ENCODE measurements around the gene SRGAP1. TPM values are rescaled to one million over a fixed set of nuclear protein-coding genes. Genes with fewer than 3 reads are reported as not detected.
"Not testable (repeated sequence)": the region's sequence is repeated elsewhere in the genome, so short reads cannot be mapped to it uniquely, and the experiment has no call there.

Gene SRGAP1
- total RNA-seq, 6 donors from 2014 or later = 4.7 to 36.7 (median 14.0) TPM

GRCh38 chr12:64016521-64016920, 172.0 kb downstream of the SRGAP1 start:
- no peaks in the 10 kb centered on the region for H3K36me3 ChIP-seq
- TF ChIP-seq EP300 (IDR thresholded peaks at IDR 0.05) = no peak
- WGBS, 2 donors = 71 to 77% methylated on average over 5 of the region's 5 CpGs
- no peak overlapping the region for H3K27ac ChIP-seq
- H3K4me1 ChIP-seq = no peaks in the 10 kb centered on the region
- no peak overlapping the region for H3K4me3 ChIP-seq
- no peak for DNase-seq
- ATAC-seq (ENCODE audit: low FRiP score in 2 of 2) = no peak
- no peaks in the 10 kb centered on the region for H3K27me3 ChIP-seq
- no peaks in the 10 kb centered on the region for H3K9me3 ChIP-seq

DNA sequence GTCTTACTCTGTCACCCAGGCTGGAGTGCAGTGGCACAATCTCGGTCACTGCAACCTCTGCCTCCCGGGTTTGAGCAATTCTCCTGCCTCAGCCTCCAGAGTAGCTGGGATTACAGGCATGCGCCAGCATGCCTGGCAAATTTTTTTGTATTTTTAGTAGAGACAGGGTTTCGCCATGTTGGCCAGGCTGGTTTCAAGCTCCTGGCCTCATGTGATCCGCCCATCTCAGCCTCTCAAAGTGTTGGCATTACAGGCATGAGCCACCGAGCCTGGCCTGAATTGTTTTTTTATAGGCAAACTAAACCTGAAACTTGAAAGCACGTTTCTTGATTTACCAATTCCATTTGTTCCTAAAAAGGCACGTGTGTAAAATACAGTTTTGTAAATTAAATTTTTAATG, 173.6 kb downstream of the SRGAP1 start:
- H3K4me1 ChIP-seq; H3K27me3 ChIP-seq; DNase-seq; ATAC-seq (ENCODE audit: low FRiP score in 2 of 2); H3K27ac ChIP-seq; H3K9me3 ChIP-seq; H3K36me3 ChIP-seq; H3K4me3 ChIP-seq: not testable (repeated sequence)
- 78 to 90% methylated on average over 8 of the region's 8 CpGs for WGBS, 2 donors

- H3K9me3 ChIP-seq = no peaks in the 10 kb centered on the region
- no peaks in the 10 kb centered on the region for H3K4me1 ChIP-seq
- no peak for TF ChIP-seq POLR2A (IDR thresholded peaks at IDR 0.05)
- no peak for TF ChIP-seq CTCF (IDR thresholded peaks at IDR 0.05)
- no peaks in the 10 kb centered on the region for H3K27me3 ChIP-seq
- ATAC-seq (ENCODE audit: low FRiP score in 2 of 2) (no peak), DNase-seq (no peak)
- H3K27ac ChIP-seq = no peak overlapping the region
- H3K4me3 ChIP-seq = no peak overlapping the region
- H3K36me3 ChIP-seq = no peaks in the 10 kb centered on the region
Observed at GRCh38 chr12:64018524-64018923, 174.0 kb downstream of the SRGAP1 start.

DNA sequence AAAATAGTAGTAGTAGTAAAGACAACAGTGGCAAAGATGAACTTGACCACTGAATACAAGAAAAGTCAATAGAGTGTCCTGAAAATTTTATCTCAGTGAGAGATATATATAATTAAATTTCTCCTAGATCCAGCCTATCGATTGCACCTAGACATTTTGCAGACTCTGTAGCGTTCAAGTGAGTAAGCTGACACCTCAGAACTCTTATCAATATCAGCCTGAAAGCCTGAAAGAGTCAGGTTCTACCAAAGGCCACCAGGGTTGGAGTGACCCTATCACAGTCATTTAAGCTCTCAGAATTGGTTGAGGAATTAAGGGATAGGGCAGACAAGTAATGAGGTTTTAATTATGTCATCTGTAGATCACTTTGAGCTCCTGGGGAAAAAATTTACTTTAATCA, 174.6 kb downstream of the SRGAP1 start:
- ATAC-seq (ENCODE audit: low FRiP score in 2 of 2) (no peak), DNase-seq (no peak)
- Histone ChIP-seq H3K4me3 (no peak overlapping the region), H3K4me1 (no peaks in the 10 kb centered on the region), H3K36me3 (no peaks in the 10 kb centered on the region), H3K27me3 (no peaks in the 10 kb centered on the region), H3K27ac (no peak overlapping the region), H3K9me3 (no peaks in the 10 kb centered on the region)
- 91 to 98% methylated on average over 2 of the region's 2 CpGs for WGBS, 2 donors
- TF ChIP-seq EP300 (IDR thresholded peaks at IDR 0.05) (no peak), POLR2AphosphoS5 (IDR thresholded peaks at IDR 0.05) (no peak), CTCF (IDR thresholded peaks at IDR 0.05) (no peak), POLR2A (IDR thresholded peaks at IDR 0.05) (no peak)

DNA sequence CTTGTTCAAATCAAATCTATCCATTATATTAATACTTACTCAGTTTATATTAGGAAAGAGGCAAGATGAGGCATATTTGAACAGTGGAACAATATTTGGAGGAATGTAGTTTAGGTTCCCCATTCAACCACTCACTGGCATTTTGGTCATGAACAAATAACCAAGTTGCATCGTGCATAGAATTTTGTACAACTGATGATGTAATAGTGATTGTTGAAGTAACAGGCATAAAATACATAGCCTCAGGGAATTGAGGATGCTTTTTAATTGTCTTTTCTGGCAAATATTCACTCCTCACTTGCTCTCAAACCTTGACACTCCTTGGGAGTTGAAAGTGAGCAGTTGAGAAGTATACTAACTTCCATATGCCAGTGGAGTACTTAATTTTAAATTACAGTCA, 175.2 kb downstream of the SRGAP1 start:
- 77 to 92% methylated on average over 1 of the region's 1 CpG for WGBS, 2 donors

More for the DNA sequence above, 175.2 kb downstream of the SRGAP1 start:
- Histone ChIP-seq H3K4me3 (no peak overlapping the region), H3K36me3 (no peaks in the 10 kb centered on the region), H3K4me1 (no peaks in the 10 kb centered on the region), H3K27me3 (no peaks in the 10 kb centered on the region), H3K27ac (no peak overlapping the region), H3K9me3 (no peaks in the 10 kb centered on the region)
- ATAC-seq (ENCODE audit: low FRiP score in 2 of 2) (no peak), DNase-seq (no peak)
- TF ChIP-seq CTCF (IDR thresholded peaks at IDR 0.05) = no peak
- no peak for TF ChIP-seq EP300 (IDR thresholded peaks at IDR 0.05)
- TF ChIP-seq POLR2A (IDR thresholded peaks at IDR 0.05) = no peak
- TF ChIP-seq POLR2AphosphoS5 (IDR thresholded peaks at IDR 0.05) = no peak

Data from upper lobe of left lung (tissue), 6 donors.